Coronary artery (tissue), 2 donors: ENCODE results near the gene GAMT.

Experiments
- DNase-seq: peaks from one replicate; pipeline ENCODE4 v3.0.0-alpha.2; 2017; ENCODE audit warnings: low spot score
- H3K27ac ChIP-seq, 2 donors: fragments of 200-600 bp; sonication (generic); one replicate each; pipeline ENCODE4 v1.5.1; 2016 to 2019
- H3K4me3 ChIP-seq: fragments of 200-600 bp; sonication (generic); 2 replicates; pipeline ENCODE4 v1.5.1; 2016; ENCODE audit warnings: mild to moderate bottlenecking, moderate library complexity
- TF ChIP-seq, protein P1 (sequence below): fragments of 200-600 bp; sonication (generic); IDR thresholded peaks from one replicate; pipeline ENCODE4 v1.5.1; 2019; ENCODE audit warnings: antibody characterized with exemption

GAMT gene

DNA sequence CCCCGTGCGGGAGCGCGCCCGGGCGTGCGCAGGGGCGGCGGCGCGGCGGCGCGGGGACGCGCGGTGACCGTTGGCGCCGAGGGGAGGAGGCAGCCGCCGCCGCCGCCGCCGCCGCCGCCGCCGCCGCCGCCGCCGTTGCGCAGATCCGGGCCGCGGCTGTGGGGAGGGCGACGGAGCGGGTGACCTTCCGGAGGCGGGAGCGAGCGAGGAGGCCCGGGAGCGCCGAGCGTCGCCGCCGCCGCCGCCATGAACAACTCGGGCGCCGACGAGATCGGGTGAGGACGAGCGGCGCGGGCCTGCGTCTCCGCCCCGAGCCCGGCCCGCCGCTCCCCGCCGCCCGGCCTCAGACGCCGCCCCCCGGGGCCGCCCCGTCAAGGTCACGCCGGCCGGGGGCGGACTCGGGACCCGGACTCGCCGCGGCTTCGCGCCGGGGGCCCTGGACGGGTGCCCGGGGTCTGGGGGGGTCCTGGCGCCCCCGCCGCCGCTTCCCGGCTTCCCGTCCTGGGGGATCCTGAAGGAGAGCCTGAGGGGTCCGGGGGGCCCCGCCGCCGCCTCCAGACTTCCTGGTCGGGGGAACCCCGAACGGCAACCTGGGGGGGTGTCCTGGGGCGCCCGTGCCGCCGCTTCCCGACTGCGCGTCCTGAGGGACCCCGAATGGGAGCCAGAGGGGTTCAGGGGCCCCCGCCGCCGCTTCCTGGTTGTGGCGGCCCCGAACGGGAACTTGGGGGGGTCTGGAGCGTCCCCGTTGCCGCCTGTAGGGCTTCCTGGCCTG, 6.4 kb upstream of the GAMT start, which contains the start of gene DAZAP1:
Gene DAZAP1, plus strand, starts transcription at position 59 of the 772 bp plus-strand sequence. Its CDS starts 188 bp downstream, at position 247.
- no peak for DNase-seq
- TF ChIP-seq, protein P1, sequence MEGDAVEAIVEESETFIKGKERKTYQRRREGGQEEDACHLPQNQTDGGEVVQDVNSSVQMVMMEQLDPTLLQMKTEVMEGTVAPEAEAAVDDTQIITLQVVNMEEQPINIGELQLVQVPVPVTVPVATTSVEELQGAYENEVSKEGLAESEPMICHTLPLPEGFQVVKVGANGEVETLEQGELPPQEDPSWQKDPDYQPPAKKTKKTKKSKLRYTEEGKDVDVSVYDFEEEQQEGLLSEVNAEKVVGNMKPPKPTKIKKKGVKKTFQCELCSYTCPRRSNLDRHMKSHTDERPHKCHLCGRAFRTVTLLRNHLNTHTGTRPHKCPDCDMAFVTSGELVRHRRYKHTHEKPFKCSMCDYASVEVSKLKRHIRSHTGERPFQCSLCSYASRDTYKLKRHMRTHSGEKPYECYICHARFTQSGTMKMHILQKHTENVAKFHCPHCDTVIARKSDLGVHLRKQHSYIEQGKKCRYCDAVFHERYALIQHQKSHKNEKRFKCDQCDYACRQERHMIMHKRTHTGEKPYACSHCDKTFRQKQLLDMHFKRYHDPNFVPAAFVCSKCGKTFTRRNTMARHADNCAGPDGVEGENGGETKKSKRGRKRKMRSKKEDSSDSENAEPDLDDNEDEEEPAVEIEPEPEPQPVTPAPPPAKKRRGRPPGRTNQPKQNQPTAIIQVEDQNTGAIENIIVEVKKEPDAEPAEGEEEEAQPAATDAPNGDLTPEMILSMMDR = no peak
- peak within 1 kb of the TSS; percentile 88 to 95 for H3K27ac ChIP-seq
- H3K4me3 ChIP-seq = peak within 1 kb of the TSS; percentile 91

DNA sequence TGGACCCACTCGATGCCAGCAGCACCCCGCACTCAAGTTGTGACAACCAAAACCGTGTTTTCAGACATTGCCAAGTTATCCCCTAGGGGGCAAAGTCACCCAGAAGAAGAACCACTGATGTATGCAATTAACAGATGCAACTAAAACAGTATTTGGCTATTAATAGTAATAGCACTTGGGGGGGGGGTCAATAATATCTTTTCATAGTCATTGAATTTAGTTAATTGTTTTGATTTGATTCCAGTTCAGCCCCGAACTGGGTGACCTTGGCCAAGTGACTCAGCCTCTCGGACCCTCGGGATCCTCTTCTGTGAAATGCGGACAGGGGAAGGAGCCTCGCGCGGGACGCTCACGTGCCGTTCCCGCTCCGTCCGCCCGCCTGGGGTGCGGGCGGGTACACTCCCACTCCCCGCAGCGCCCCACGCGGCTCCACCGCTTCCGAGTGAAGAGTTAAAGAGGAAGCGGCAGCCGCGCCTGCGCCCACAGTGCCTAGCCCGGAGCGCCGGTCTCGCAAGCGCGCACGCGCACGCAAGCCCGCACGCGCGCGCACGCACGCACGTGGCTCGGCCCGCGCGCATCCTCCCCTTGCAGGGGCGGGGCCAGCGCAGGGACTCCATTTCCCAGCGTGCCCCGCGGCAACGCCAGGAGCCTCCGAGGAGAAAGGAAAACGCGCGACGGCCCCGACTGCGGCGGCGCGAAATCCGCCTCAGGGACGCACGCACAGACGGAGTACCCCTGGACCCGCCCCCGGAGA, 5.6 kb upstream of the GAMT start:
- H3K4me3 ChIP-seq = peak overlapping the region; percentile 91
- peak overlapping the region in 1 of 2 donors; percentile 95 for H3K27ac ChIP-seq
- TF ChIP-seq, protein P1 = no peak
- peak; percentile 98 for DNase-seq

DNA sequence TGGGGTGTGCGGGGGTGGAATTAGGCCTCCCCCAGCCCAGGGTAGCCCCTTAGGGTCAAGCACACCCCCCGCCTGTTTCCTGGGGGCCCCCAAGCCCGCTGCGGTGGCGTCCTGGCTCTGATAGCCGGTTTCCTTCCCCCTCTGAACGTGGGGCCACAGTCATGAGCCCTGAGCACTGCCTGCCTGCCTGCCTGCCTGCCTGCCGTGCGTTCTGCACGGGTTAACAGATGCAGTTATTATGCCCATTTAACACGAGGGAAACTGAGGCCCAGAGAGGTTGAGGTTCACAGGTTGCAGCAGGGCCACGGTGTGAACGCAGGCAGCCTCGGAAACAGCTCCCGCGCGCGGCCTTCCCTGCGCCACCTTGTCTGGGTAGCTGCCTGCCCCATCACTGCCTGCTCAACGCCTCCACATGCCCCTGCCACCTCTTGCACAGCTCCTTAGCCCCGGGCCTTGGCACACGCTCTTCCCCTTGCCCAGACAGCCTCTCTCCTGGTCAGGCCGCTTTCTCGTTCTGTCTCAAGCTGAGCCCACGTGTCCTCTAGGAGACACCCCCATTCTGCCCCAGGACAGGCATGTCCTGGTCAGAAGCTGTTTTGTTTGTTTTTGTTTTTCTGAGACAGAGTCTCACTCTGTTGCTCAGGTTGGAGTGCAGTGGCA, 1.2 kb upstream of the GAMT start:
- TF ChIP-seq, protein P1 = no peak
- H3K27ac ChIP-seq = no peak overlapping the region
- no peak for DNase-seq
- H3K4me3 ChIP-seq = no peak overlapping the region

DNA sequence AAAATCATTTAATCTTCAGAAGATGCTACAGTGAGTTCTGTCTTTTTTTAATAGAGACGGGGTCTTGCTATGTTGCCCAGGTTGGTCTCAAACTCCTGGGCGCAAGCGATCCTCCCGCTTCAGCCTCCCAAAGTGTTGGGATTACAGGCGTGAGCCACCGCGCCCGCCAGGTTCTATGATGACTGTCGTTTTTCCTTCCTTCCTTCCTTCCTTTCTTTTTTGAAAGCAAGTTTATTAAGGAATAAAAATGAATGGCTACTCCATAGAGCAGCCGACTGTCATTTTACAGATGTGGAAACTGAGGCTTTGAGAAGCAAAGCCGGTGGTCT, 511 bp upstream of the GAMT start:
- peak overlapping the region; percentile 93 for H3K4me3 ChIP-seq
- TF ChIP-seq, protein P1 = no peak
- no peak overlapping the region for H3K27ac ChIP-seq
- no peak for DNase-seq

DNA sequence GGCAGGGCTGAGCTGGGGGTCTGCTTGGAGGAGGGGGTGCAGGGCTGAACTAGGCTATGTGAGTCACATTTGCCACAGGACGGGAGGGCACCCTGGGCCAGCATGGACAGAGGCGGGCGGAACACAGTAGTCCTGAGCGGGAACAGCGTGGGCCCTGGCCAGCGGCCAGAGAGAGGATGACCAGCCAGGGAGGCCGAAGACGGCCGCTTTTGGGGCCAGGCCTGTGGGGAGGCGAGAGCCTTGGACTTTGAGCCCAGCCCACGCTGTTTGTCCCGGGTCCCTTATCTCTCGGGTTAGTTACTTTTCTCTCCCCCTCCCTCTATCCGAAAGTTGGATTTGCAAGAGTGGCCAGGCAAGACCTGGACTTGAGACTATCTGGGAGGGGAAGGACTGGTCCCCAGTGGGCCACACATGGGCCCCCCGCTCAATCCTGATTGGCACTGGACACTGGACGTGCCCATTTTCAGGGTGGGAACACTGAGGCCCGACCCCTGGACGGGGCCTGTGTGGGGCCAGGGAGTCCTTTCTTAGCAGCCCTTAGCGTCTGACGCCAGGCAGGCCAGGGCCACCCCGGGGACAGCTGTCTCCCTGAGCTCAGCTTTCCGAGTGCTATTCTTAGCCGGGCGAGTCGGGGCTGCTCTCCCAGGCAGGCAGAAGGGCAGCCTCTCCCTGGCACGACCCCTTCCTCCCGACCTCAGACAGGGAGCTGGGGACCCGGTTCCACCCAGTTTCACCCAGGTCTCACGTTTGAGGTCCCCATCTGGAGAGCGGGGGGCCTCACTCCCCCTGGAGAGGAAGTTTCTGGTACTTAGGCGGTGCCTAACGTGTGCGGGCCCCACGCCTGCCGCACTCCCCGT, 833 bp downstream of the GAMT start:
- TF ChIP-seq, protein P1 = no peak
- H3K27ac ChIP-seq = peak overlapping the region; percentile 34 to 70
- no peak for DNase-seq
- peak overlapping the region; percentile 93 for H3K4me3 ChIP-seq

DNA sequence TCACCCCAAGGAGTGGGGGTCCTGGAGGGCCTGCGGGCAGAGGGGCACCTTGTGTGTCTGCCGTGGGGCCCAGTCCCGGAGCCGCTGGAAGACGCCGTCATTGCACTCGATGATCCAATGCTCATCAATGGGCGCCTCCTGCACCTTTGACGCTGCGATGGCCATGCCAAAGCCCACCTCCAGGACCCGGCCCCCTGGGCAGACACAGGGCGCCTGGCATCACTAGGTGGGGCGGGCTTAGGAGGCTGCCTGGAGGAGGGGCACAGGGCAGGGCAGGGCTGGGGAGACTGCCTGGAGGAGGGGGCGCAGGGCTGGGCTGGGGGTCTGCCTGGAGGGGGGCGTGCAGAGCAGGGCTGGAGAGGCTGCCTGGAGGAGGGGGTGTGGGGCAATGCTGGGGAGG, 1.6 kb downstream of the GAMT start:
- no peak for DNase-seq
- Histone ChIP-seq H3K27ac (peak overlapping the region in 1 of 2 donors; percentile 70), H3K4me3 (no peak overlapping the region)
- TF ChIP-seq, protein P1 = no peak
